HG02840 (cell line): ENCODE data around the gene SPCS3.
"Not testable (repeated sequence)": the region's sequence is repeated elsewhere in the genome, so short reads cannot be mapped to it uniquely, and the experiment has no call there.

ENCODE experiments used
- ATAC-seq: cut with Tn5 transposase; IDR thresholded peaks from one replicate; pipeline ENCODE4 v1.9.1; 2021; ENCODE audit warnings: mild to moderate bottlenecking, moderate library complexity, moderate number of reproducible peaks; ENCODE audit not compliant: unreplicated experiment, low FRiP score

The SPCS3 gene

DNA sequence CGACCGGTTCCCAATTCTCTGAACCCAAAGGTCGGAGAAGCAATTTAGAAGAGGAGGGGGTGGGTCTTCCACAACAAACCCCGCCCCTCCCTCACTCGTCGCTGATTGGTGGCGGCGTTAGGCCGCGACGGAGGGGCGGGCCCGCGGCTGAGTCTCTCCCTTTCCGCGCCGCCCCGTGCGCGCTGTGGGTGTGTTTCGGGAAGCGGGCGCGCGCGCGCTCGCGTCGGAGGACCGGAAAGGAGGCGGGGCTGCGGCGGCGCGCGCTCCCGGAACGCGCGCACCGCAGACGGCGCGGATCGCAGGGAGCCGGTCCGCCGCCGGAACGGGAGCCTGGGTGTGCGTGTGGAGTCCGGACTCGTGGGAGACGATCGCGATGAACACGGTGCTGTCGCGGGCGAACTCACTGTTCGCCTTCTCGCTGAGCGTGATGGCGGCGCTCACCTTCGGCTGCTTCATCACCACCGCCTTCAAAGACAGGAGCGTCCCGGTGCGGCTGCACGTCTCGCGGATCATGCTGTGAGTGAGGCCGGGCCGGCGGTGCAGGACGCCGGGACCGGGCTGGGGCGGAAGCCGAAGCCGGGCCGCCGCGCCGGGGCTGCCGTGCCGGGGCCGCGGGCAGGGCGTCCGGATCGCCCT, at the start of gene SPCS3:
Gene SPCS3 (plus strand): TSS at position 263 of the 636 bp plus-strand sequence. CDS start 111 bp downstream, at position 374.
- ATAC-seq: peak; percentile 92

- no peak for ATAC-seq
Measured at GRCh38 chr4:176270669-176271068, 49.1 kb upstream of the SPCS3 start.

GRCh38 chr4:176271749-176272148, 48.0 kb upstream of the SPCS3 start:
- ATAC-seq: no peak

- no peak for ATAC-seq
Measured at GRCh38 chr4:176272799-176273198, 47.0 kb upstream of the SPCS3 start.

GRCh38 chr4:176273736-176274135, 46.0 kb upstream of the SPCS3 start:
- ATAC-seq: no peak

- no peak for ATAC-seq
Measured at GRCh38 chr4:176274441-176274840, 45.3 kb upstream of the SPCS3 start.

DNA sequence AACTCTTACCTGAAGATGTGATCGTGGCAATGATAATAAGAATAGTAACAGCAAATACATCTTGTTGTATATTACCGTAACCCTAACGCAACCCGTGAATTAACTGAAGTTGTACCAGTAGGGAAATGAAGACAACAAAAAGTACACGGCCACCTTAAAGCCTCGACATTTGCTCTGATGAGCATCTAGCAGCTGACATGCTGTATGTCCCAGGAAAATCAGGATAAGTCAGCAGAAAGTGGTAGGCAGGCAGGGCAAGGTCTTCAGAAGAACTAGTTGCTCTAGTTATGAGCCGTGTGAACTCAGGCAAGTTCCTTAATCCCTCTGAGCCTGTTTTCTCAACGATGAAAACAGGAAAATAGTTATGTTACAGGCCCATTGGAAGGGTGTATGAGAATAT, 43.1 kb upstream of the SPCS3 start:
- ATAC-seq: no peak

- ATAC-seq: no peak
Measured at GRCh38 chr4:176277162-176277904, 42.4 kb upstream of the SPCS3 start.

GRCh38 chr4:176279560-176279959, 40.2 kb upstream of the SPCS3 start:
- ATAC-seq: not testable (repeated sequence)

- no peak for ATAC-seq
Measured at GRCh38 chr4:176286728-176287127, 33.0 kb upstream of the SPCS3 start.

- no peak for ATAC-seq
Measured at GRCh38 chr4:176287546-176287945, 32.2 kb upstream of the SPCS3 start.

DNA sequence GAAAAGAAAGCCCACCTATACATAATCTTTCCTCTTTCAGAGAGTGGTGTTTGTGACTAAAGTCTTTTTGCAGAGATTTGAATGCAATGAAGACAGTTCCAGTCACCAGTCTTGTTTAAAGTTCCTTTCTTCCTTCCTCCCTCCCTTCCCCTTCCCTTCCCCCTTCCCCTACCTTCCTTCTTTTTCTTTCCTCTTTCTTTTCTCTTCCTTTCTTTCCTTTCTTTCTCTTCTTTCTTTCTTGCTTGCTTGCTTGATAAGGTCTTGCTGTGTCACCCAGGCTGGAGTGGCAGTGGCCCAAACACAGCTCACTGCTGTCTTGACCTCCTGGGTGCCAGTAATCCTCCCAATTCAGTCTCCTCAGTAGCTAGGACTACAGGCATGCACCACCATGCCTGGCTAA, 31.7 kb upstream of the SPCS3 start:
- no peak for ATAC-seq

GRCh38 chr4:176289561-176289960, 30.2 kb upstream of the SPCS3 start:
- no peak for ATAC-seq

DNA sequence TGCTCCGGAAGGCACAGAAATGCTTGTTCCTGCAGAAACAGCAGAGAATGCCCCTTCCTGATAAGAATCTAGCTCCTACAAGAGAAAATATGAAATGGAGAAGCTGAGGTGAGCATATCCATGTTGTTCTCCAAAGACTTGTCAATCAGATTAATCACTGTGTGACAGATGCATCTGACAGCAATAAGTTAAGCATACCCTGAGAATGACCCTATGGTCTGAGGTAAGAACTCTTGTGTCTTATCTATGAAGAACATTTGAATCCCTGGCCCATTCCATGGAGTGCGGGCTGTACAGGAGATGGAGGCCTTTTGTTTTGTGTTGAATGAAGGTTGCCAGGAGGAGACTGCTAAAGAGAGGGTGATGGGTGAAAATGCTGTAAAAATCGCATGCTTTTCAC, 29.2 kb upstream of the SPCS3 start:
- ATAC-seq: no peak

- ATAC-seq: no peak
Measured at GRCh38 chr4:176291748-176292147, 28.0 kb upstream of the SPCS3 start.

DNA sequence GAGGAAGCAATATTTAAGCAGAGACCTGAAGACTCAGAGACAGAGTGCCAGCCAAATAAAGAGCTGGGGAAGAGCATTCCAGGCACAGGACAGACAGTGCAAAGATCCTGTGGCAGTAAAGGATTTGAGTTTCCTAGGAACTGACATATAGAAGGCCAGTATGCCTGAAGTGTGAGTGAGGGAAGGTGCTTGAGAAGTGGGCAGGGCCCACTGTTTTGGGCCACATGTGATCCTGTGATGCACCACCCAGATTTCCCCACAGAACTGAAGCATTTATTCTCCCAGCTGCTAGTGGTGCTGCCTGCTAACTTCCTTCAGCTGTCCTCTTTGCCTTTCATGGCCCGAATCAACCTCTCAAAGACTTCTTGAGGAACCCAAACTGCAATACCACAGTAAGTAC, 26.8 kb upstream of the SPCS3 start:
- ATAC-seq: no peak

- ATAC-seq: no peak
Measured at GRCh38 chr4:176293660-176294059, 26.1 kb upstream of the SPCS3 start.

DNA sequence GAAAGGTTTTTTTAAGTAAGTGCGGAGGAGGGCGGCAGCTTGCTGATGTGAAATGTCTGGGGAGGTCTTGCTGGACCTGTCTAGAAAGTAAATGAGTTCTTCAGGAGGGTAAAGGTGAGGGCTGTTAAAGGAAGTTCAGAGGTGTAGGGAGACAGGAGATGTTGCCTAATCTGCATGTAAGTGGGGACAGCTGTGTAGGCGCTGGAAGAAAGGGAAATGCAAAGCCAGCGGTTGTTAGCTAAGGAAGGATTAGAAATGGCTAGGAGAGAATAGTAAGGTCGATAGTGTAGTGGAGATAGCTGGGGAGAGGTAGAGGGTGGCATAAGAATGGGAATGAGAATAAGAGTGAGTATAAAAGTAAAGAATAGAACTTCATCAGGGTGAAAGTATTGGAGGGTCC, 23.9 kb upstream of the SPCS3 start:
- ATAC-seq: not testable (repeated sequence)

DNA sequence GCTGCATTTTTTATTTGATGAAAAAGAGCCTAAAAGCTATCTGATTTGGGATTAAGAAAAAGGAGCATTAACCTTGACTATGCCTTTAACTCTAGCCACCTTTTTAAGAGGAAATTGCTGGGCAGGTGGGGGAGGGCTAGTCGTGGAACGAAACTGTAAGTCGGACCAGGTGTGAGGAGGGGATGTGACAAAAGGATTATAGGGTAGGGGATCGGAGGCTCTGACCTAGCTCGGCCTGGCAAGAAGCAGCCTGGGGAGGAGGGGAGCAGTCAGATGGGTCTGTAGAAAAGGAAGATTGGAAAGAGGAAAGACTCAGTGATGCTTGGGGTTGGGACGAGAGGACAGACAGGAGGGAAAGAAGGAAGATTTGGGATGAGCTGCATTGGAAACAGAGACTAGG, 21.1 kb upstream of the SPCS3 start:
- ATAC-seq: no peak

GRCh38 chr4:176300036-176300435, 19.7 kb upstream of the SPCS3 start:
- no peak for ATAC-seq

GRCh38 chr4:176300565-176300964, 19.2 kb upstream of the SPCS3 start:
- no peak for ATAC-seq
